Measurements from ENCODE around the gene CD34.

Gene CD34

DNA sequence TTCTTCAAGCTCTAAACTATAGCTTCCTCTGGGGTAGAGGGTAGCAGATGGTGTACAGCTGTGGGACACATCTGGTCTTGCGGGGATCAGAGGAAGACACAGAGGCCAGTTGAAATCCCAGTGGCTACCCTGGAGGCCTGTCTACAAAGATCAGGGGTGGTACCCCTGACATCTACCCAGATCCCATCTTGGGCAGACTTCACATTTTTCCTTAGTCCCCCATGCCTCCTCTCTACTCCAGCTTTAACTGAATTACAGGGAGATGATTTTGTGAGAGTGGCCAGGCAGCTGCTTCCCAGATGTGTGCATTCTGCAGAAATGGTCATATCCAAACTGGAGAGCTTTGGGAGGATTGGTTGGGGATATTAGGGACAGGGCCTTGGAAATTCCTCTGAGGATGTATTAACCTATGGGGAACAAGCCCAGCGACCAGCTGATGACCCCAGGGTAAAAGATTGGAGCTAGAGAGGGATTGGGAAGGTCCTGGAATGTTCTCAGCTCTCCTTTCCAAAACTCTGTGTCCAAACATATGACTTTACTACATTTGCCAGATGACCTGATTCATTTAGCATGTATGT, 9.6 kb upstream of the CD34 start:
- no peak overlapping the region for H3K4me3 Mint-ChIP-seq
- no peak overlapping the region for H3K27ac Mint-ChIP-seq
- H3K27me3 Mint-ChIP-seq (ENCODE audit: low read depth): peaks cover 60% of the 10 kb centered on the region
- no peaks in the 10 kb centered on the region for H3K36me3 Mint-ChIP-seq (ENCODE audit: low read depth)
- no peak for DNase-seq (ENCODE audit: low spot score)
- no peaks in the 10 kb centered on the region for H3K9me3 Mint-ChIP-seq
- no peaks in the 10 kb centered on the region for H3K4me1 Mint-ChIP-seq (ENCODE audit: low read depth)

DNA sequence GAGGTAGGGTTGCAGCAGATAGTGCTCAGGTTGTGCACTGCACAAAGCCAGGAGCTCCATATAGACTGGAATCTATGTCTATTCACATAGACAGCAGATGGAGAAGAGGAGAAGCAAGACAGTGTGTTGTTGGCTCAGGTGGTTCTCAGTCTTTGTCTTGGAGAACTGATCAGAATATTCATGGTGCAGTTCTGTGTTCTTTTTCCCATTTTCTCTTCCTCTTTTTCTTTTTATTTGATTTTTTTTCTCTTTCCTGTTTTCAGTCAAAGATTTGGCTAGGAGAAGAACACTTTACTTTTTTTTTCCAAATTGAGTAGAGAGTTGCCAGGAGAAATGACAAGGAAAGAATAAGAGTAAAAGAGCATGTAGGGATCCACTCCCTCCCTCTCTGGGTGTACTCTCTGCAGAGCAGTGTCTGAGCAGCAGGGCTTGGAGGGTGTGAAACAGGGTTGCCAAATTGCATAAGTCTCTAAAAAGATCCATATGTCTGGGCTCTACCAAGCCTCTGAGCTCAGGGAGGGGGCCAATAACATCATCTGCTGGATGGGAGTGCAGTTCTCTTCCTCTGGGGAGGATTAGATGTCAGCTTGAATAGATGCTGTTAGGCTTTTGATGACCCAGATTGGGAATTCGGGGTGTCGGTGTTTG, 8.7 kb upstream of the CD34 start:
- H3K27ac Mint-ChIP-seq: no peak overlapping the region
- peaks cover 61% of the 10 kb centered on the region for H3K27me3 Mint-ChIP-seq (ENCODE audit: low read depth)
- DNase-seq (ENCODE audit: low spot score): no peak
- H3K4me1 Mint-ChIP-seq (ENCODE audit: low read depth): no peaks in the 10 kb centered on the region
- H3K36me3 Mint-ChIP-seq (ENCODE audit: low read depth): no peaks in the 10 kb centered on the region
- no peaks in the 10 kb centered on the region for H3K9me3 Mint-ChIP-seq
- no peak overlapping the region for H3K4me3 Mint-ChIP-seq

DNA sequence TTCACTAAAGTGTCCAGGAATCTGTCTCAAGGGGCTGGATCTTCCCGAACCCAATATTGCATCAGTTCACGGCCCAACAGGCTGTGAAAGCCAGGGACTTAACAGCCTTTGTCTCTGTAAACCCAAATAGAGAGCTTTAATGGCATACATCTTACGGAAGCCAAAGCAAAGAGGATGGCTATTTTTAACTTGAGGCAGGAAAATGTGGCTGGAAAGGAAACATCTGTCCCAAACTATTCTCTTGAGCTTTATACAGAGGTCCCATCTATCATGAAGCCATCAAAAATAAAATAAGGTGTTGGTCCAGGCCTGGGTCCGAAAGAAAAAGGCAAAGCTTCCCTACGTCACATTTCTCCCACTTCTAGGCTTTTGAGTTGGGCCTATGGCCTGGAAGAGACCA, 7.7 kb upstream of the CD34 start:
- no peak overlapping the region for H3K27ac Mint-ChIP-seq
- H3K4me1 Mint-ChIP-seq (ENCODE audit: low read depth): no peaks in the 10 kb centered on the region
- no peak for DNase-seq (ENCODE audit: low spot score)
- H3K36me3 Mint-ChIP-seq (ENCODE audit: low read depth): no peaks in the 10 kb centered on the region
- no peak overlapping the region for H3K4me3 Mint-ChIP-seq
- H3K9me3 Mint-ChIP-seq: no peaks in the 10 kb centered on the region
- H3K27me3 Mint-ChIP-seq (ENCODE audit: low read depth): peaks cover 65% of the 10 kb centered on the region

DNA sequence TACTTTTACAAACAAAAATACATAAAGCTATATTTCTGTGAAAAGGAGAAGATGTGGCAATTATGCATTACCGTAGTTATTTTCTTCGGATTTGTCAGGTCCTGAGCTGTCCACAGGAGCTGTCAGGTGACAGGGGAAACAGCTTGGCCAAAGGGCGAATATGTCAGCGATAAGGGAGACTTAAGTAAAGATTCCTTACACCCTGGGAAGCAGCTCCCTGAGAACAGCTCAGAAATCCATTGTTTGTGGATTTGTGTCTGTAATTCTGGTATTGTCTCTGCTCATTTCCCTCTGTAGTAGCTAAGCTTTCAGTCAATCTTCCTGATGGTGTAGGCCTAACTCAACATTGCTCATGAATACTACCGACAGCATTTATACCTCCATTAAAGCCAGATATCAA, 7.1 kb upstream of the CD34 start:
- H3K36me3 Mint-ChIP-seq (ENCODE audit: low read depth): no peaks in the 10 kb centered on the region
- no peaks in the 10 kb centered on the region for H3K4me1 Mint-ChIP-seq (ENCODE audit: low read depth)
- H3K9me3 Mint-ChIP-seq: no peaks in the 10 kb centered on the region
- H3K27ac Mint-ChIP-seq: no peak overlapping the region
- H3K4me3 Mint-ChIP-seq: no peak overlapping the region
- peaks cover 66% of the 10 kb centered on the region for H3K27me3 Mint-ChIP-seq (ENCODE audit: low read depth)
- DNase-seq (ENCODE audit: low spot score): no peak

DNA sequence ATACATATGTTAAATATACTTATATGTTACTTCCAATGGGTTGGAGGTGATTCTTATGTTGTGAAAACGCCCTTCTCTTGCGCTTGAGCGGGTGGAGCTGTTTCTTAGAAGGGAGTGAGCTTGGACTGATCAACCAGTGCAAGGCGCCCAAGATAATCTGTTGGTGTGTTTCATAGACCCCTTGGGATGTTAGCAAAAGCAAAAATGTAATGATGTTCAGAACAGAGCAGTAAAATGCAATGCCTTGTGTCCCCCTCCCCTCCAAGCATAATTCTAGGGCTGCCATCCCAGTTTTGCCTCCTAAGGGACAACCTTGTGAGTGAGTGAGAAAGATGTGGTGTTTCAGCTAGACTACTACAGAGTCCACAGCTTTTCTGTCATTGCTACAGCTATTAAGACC, 6.2 kb upstream of the CD34 start:
- no peaks in the 10 kb centered on the region for H3K36me3 Mint-ChIP-seq (ENCODE audit: low read depth)
- no peaks in the 10 kb centered on the region for H3K9me3 Mint-ChIP-seq
- H3K27ac Mint-ChIP-seq: no peak overlapping the region
- H3K4me1 Mint-ChIP-seq (ENCODE audit: low read depth): no peaks in the 10 kb centered on the region
- H3K4me3 Mint-ChIP-seq: no peak overlapping the region
- peaks cover 70% of the 10 kb centered on the region for H3K27me3 Mint-ChIP-seq (ENCODE audit: low read depth)
- DNase-seq (ENCODE audit: low spot score): no peak

DNA sequence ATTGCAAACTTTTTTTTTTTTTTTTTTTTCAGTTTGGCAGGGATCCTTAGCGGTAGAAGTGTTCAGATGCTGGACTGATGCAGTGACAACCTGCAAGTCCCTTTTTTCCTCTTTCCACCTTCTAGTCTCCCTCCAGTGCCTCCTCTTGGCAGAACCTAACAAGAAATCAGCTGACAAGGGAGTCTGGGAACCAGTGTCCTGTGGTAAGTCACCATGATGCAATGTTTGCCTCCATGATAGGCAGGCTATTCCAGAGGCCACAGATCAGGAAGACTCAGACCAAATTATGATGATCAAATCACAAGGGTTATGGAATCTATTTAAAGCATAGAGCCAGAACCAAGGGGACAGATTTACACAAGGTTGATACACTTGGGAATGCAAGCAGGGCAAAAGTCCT, 3.0 kb upstream of the CD34 start:
- no peaks in the 10 kb centered on the region for H3K36me3 Mint-ChIP-seq (ENCODE audit: low read depth)
- H3K4me3 Mint-ChIP-seq: no peak overlapping the region
- H3K9me3 Mint-ChIP-seq: no peaks in the 10 kb centered on the region
- H3K27me3 Mint-ChIP-seq (ENCODE audit: low read depth): peaks cover 78% of the 10 kb centered on the region
- no peak overlapping the region for H3K27ac Mint-ChIP-seq
- peaks cover 11% of the 10 kb centered on the region for H3K4me1 Mint-ChIP-seq (ENCODE audit: low read depth)
- DNase-seq (ENCODE audit: low spot score): no peak

DNA sequence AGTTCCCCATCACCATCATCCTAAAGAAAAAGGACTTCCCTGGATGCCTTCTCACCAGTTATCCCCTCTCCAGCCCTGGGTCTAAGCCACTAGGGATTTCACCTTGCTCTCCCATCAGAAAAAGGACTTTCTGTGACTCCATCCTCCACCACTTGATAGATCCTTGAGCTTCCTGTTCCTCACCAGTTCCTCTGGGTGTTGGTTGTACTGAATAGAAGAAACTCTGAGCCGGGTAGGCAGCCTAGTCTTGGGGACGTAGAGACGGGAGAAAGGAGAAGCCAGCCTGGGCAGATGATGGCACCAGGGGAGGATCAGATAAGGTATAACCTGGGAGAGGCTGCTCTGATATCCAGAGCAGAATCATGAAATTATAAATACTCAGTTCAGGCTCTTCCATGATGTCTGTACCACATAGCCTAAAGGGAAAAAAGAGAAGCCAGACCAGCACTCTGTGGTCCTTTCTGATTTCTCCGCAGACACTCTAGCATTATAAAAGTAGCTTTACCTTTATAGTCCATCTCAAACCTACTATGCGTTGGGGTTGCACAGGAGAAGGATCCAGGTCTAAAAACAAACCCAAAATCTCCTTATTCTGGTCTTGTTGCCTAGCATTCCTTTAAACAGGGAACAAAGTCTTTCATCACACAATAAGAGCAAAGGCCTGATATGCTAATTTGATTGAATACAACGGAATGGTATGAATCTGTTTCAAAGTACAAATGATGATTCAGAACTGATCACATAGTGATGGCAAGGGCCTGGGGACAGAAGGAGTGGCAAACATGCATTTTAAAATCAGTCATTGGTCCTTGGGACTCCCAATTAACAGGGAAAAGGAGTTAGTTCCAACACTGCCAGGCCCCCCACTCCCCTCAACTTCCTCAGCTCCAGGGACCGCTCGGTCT, 1.2 kb upstream of the CD34 start:
- no peaks in the 10 kb centered on the region for H3K36me3 Mint-ChIP-seq (ENCODE audit: low read depth)
- no peaks in the 10 kb centered on the region for H3K9me3 Mint-ChIP-seq
- peak overlapping the region; percentile 43 for H3K4me3 Mint-ChIP-seq
- H3K4me1 Mint-ChIP-seq (ENCODE audit: low read depth): peaks cover 11% of the 10 kb centered on the region
- no peak overlapping the region for H3K27ac Mint-ChIP-seq
- no peak for DNase-seq (ENCODE audit: low spot score)
- H3K27me3 Mint-ChIP-seq (ENCODE audit: low read depth): peaks cover 83% of the 10 kb centered on the region

DNA sequence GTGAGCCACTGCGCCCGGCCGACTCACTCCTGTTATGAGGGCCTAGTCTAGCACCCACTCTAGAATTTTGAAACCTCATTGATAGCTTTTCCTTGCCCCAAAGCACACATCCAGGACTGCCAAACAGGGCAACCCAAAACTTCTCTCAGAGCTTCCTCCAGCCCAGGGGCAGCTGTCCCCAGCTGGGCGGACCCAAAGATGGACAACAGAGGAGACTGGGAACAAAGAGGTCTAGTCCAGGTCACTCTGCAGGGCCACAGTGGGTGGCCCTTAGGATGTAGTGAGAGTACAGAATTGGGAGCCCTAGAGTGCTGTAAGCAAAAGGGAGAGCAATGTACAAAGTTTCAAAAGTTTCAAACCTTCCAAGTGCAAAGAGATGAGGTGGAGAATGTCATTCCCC, 1.2 kb downstream of the CD34 start:
- Mint-ChIP-seq H3K9me3 (no peaks in the 10 kb centered on the region), H3K36me3 (ENCODE audit: low read depth) (no peaks in the 10 kb centered on the region), H3K27ac (no peak overlapping the region), H3K4me3 (no peak overlapping the region), H3K27me3 (ENCODE audit: low read depth) (peaks cover 73% of the 10 kb centered on the region), H3K4me1 (ENCODE audit: low read depth) (peaks cover 13% of the 10 kb centered on the region)
- no peak for DNase-seq (ENCODE audit: low spot score)

DNA sequence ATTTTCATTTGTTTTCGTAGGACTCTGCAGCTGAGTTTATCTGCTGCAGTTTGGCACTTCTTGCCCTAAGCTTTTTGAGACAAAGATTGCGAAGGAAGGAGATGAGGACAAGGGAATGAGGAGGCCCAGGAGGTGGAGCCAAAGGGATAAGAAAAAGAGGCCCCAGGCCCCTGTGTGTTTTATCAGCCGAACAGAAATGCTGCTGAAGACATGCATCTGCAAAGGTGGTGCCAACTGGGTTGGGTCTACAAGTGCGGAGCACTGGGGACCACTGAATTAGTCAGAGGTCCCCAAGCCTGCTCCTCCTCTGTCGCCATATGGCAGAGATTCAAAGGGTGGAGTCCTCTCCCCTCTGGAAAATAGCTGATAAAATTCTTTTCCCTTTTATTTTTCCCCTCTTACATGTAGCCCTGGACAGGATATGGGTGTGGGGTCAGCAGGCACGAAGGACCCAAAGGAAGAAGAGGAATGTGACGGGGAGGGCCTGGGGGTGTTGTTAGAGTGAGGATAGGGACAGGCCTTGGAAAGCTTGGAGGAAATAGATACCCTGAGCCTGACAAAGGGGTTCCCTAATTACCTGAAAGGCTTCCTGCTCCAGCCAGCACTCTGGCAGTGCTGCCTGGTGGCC, 2.7 kb downstream of the CD34 start:
- H3K4me3 Mint-ChIP-seq: no peak overlapping the region
- H3K27me3 Mint-ChIP-seq (ENCODE audit: low read depth): peaks cover 60% of the 10 kb centered on the region
- H3K36me3 Mint-ChIP-seq (ENCODE audit: low read depth): no peaks in the 10 kb centered on the region
- peaks cover 19% of the 10 kb centered on the region for H3K4me1 Mint-ChIP-seq (ENCODE audit: low read depth)
- H3K9me3 Mint-ChIP-seq: no peaks in the 10 kb centered on the region
- no peak for DNase-seq (ENCODE audit: low spot score)
- H3K27ac Mint-ChIP-seq: no peak overlapping the region

DNA sequence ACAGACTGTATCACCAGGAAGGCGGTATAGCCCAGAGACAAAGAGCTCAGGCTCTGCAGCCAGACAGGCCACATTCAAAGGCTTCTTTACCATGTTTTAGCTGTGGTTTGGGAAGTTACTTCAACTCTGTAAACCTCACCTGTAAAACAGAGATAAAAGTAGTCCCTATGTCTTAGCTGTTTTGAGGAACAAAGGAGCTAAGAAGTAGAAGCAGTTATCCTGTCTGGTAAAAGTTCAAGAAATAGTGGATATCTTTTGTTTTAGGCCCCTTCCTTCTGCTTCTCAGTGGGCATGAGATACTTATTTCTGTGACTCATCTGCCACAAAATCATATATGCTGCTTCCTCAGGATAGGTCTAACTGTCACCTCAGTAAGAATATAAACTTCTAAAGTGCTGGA, 6.5 kb downstream of the CD34 start:
- Mint-ChIP-seq H3K36me3 (ENCODE audit: low read depth) (no peaks in the 10 kb centered on the region), H3K27me3 (ENCODE audit: low read depth) (peaks cover 22% of the 10 kb centered on the region), H3K4me1 (ENCODE audit: low read depth) (peaks cover 19% of the 10 kb centered on the region), H3K4me3 (no peak overlapping the region), H3K9me3 (no peaks in the 10 kb centered on the region), H3K27ac (no peak overlapping the region)
- no peak for DNase-seq (ENCODE audit: low spot score)

DNA sequence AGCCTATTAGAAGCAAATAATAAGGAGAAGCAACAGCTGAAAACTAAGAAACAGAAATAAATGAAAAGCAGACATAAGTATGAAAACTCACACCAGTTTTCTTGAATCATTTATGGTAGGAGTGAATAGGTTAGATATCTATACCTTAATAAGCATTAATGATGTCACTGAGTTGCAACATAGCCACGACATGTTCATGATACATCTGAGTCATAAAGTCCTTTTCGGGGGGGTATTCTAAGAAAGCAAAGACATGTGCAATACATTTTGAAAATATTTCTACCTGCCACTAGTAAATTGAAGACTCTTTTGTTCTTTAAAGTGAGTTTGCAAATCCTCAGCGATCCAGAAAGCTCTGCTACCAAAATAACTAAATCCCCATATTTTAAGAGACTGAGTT, 7.2 kb downstream of the CD34 start:
- no peaks in the 10 kb centered on the region for H3K36me3 Mint-ChIP-seq (ENCODE audit: low read depth)
- H3K4me1 Mint-ChIP-seq (ENCODE audit: low read depth): peaks cover 19% of the 10 kb centered on the region
- peaks cover 16% of the 10 kb centered on the region for H3K27me3 Mint-ChIP-seq (ENCODE audit: low read depth)
- no peak overlapping the region for H3K4me3 Mint-ChIP-seq
- no peak for DNase-seq (ENCODE audit: low spot score)
- H3K27ac Mint-ChIP-seq: no peak overlapping the region
- no peaks in the 10 kb centered on the region for H3K9me3 Mint-ChIP-seq

DNA sequence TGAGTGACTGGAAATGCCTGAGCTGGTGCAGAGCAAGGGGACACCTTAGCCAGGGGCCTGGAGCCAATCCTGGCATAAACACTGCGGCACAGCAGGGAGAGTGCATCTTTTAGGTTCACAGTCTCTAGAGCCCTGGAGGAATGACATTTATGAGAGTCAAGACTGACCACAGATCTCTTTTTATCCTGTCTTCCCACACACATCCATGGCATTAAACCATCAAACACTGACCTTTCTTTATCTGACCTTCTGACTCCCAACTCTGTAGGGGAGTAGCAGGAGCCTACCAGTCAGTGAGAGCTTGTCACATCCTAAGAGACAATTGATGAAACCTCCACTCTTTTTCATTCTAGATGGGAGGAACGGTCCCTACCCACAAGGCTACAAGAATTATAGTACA, 7.9 kb downstream of the CD34 start:
- peaks cover 19% of the 10 kb centered on the region for H3K4me1 Mint-ChIP-seq (ENCODE audit: low read depth)
- no peaks in the 10 kb centered on the region for H3K9me3 Mint-ChIP-seq
- peaks cover 9% of the 10 kb centered on the region for H3K27me3 Mint-ChIP-seq (ENCODE audit: low read depth)
- H3K4me3 Mint-ChIP-seq: no peak overlapping the region
- H3K27ac Mint-ChIP-seq: no peak overlapping the region
- no peaks in the 10 kb centered on the region for H3K36me3 Mint-ChIP-seq (ENCODE audit: low read depth)
- no peak for DNase-seq (ENCODE audit: low spot score)

DNA sequence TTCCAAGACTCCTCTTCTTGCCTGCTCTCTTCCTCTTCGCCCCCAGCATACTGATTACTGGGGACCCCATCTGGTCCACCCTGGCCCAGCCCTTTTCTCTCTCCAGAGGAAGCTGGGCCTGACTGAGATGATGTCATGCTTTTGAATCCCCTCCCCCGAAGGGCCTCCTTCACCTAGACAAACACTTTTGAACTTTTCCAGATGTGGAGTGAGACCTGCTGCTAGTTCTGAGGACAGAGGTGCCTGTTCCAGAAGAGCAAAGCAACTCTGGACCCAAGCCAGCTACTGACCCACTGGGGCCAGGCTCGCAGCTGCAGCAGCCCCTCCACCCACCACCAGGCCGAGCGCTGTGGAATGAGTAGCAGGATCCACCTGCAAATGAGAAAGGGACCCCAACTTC, 8.4 kb downstream of the CD34 start:
- DNase-seq (ENCODE audit: low spot score): no peak
- peaks cover 19% of the 10 kb centered on the region for H3K4me1 Mint-ChIP-seq (ENCODE audit: low read depth)
- H3K27ac Mint-ChIP-seq: no peak overlapping the region
- peaks cover 4% of the 10 kb centered on the region for H3K27me3 Mint-ChIP-seq (ENCODE audit: low read depth)
- H3K9me3 Mint-ChIP-seq: no peaks in the 10 kb centered on the region
- no peak overlapping the region for H3K4me3 Mint-ChIP-seq
- no peaks in the 10 kb centered on the region for H3K36me3 Mint-ChIP-seq (ENCODE audit: low read depth)

DNA sequence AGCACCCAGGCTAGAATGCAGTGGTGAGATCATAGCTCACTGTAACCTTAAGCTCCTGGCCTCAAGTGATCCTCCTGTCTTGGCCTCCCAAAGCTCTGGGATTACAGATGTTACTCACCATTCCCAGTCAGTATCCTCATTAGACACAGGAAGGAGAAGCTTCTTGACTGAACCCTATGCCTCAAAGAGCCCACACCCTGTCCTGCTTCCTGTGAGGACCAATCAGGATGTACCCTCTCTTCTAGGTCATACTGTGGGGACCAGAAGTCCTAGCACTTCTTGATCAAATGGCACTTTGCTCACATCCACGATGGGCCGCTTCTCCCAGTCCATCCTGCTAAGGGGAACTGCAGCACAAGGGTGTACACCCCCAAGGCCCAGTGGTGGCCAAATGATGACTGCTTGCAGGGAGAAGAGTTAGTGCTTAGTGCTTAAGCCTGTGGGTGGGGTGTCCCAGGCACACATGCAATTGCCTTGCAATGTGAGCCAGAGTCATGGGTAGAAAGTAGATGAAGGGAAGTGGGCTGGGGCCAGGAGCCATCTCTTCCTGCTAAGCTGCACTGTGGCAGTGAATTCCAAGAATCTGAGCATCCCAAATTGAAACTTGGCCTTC, 9.8 kb downstream of the CD34 start:
- DNase-seq (ENCODE audit: low spot score): no peak
- Mint-ChIP-seq H3K27me3 (ENCODE audit: low read depth) (peaks cover 2% of the 10 kb centered on the region), H3K4me3 (no peak overlapping the region), H3K4me1 (ENCODE audit: low read depth) (peaks cover 19% of the 10 kb centered on the region), H3K9me3 (no peaks in the 10 kb centered on the region), H3K27ac (no peak overlapping the region), H3K36me3 (ENCODE audit: low read depth) (no peaks in the 10 kb centered on the region)

All from T-helper 2 cell treated with Interferon-gamma antibody and Interleukin-4, amounts not matched to agents 5 μg/mL and 100 μg/mL, for 36 hours (primary cell).